HG02938 (cell line): Measurements from ENCODE around the gene CCS.
"Not testable (repeated sequence)": the region's sequence is repeated elsewhere in the genome, so short reads cannot be mapped to it uniquely, and the experiment has no call there.

Source experiments
- ATAC-seq: cut with Tn5 transposase; IDR thresholded peaks from one replicate; pipeline ENCODE4 v1.9.1; 2021; ENCODE audit warnings: mild to moderate bottlenecking, moderate library complexity; ENCODE audit not compliant: unreplicated experiment

CCS gene

GRCh38 chr11:66625041-66625751, 32.2 kb downstream of the CCS start:
- ATAC-seq, result no peak

GRCh38 chr11:66625752-66626149, 32.8 kb downstream of the CCS start:
- ATAC-seq, result no peak

GRCh38 chr11:66626382-66626781, 33.4 kb downstream of the CCS start:
- no peak for ATAC-seq

- ATAC-seq, result no peak
These were observed 33.9 kb downstream of the CCS start for GRCh38 chr11:66626926-66627325.

- ATAC-seq, result no peak
These were observed 35.1 kb downstream of the CCS start for GRCh38 chr11:66628061-66628603.

GRCh38 chr11:66629356-66629755, 36.4 kb downstream of the CCS start:
- no peak for ATAC-seq

- ATAC-seq, result no peak
These were observed 38.9 kb downstream of the CCS start for GRCh38 chr11:66631883-66632282.

GRCh38 chr11:66632952-66633351, 40.0 kb downstream of the CCS start:
- no peak for ATAC-seq

GRCh38 chr11:66636411-66636810, 43.4 kb downstream of the CCS start:
- ATAC-seq, result no peak

GRCh38 chr11:66637557-66638176, 44.7 kb downstream of the CCS start:
- no peak for ATAC-seq

GRCh38 chr11:66638177-66639065, 45.4 kb downstream of the CCS start, which contains the start of gene RBM4:
TSS of gene RBM4 (plus strand) at chr11:66638703. CDS start at chr11:66639712, 1,009 bp downstream.
- peak; percentile 94 for ATAC-seq

GRCh38 chr11:66639066-66639813, 46.3 kb downstream of the CCS start:
- no peak for ATAC-seq

GRCh38 chr11:66639814-66640340, 46.9 kb downstream of the CCS start:
- ATAC-seq, result not testable (repeated sequence)

- ATAC-seq, result no peak
These were observed 48.8 kb downstream of the CCS start for GRCh38 chr11:66641834-66642233.

- no peak for ATAC-seq
These were observed 50.9 kb downstream of the CCS start for GRCh38 chr11:66643745-66644437.

- ATAC-seq, result no peak
These were observed 53.8 kb downstream of the CCS start for GRCh38 chr11:66646828-66647227.

- ATAC-seq, result no peak
These were observed 56.9 kb downstream of the CCS start for GRCh38 chr11:66649903-66650302.

- ATAC-seq, result no peak
These were observed 58.0 kb downstream of the CCS start for GRCh38 chr11:66651016-66651415.

GRCh38 chr11:66652651-66653050, 59.7 kb downstream of the CCS start:
- ATAC-seq, result no peak

- ATAC-seq, result no peak
These were observed 60.1 kb downstream of the CCS start for GRCh38 chr11:66653123-66653522.
